ENCODE results near the gene TRAF3IP1.

TRAF3IP1 gene

GRCh38 chr2:238413368-238413767, 93.0 kb downstream of the TRAF3IP1 start:
- DNase-seq, result no peak

DNA sequence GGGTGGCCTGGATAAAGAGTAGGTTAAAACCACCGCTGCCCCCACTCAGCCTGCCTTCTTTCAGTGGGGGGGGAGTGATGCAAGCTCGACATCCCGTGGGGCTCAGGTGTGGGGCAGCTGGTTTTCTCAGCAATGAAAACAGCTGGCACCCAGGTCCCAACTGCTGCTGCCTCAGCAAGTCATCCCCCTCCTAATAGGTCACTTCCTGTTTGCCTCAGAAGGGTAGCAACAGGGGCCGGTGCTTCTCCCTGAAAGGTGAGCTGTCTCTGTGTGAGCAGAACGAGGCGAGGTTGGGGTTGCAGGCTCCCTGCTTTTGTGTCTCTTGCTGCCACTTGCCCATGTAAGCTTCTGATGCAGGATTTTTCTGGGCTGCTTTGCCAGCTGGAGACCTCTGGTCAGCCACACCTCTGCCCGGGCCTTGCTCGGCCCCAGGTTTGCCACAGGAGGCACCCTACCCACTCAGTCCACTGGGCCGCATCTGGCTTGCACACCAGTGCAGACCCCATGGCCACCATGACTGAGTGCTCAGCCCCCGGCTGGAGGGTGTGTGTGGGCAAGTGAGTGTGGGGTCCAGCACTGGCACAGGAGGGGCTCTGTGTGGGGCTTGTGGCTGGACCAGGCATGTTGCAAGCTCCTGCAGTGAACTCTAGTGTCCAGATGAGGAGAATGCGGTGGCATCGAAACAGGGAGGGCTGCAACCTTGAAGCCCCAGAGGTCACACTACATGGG, 94.9 kb downstream of the TRAF3IP1 start:
- no peak for DNase-seq

GRCh38 chr2:238415893-238416292, 95.6 kb downstream of the TRAF3IP1 start:
- no peak for DNase-seq

DNA sequence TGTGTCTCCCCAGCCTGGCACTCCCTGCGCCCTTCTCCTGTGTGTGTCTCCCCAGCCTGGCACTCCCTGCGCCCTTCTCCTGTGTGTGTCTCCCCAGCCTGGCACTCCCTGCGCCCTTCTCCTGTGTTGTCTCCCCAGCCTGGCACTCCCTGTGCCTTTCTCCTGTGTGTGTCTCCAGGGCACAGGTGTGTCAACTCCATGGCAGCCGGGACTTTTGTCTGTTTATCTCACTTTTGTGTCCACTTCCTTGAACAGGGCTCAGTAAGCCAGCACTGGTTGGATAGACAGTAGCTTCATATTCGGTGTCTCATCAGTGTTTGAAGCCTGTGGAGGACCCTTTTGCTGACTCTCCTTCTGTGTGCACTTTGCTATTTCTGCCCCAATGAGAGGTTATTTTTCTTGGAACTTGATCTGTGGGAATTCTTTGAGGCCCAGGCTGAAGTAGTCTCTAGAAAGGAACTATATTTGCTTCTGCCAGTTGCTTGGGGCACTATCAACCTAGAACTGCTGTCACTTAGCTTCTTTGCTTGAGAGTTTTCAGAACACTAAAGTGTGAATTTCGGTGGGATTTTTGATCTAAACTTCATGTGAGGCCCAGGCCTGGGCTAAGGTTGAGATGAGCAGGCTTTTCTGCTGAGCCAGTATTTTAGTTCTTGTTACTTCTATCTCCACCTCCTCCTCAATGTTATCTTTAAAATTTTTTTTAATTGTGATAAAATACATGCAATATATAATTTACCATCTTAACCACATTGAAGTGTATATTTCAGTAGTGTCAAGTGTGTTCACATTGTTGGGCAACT, 98.1 kb downstream of the TRAF3IP1 start:
- DNase-seq, result no peak

GRCh38 chr2:238418999-238419546, 98.8 kb downstream of the TRAF3IP1 start:
- DNase-seq, result no peak

GRCh38 chr2:238420442-238420841, 100.1 kb downstream of the TRAF3IP1 start:
- no peak for DNase-seq

- DNase-seq, result no peak
Observed at GRCh38 chr2:238420878-238421694, 100.8 kb downstream of the TRAF3IP1 start.

DNA sequence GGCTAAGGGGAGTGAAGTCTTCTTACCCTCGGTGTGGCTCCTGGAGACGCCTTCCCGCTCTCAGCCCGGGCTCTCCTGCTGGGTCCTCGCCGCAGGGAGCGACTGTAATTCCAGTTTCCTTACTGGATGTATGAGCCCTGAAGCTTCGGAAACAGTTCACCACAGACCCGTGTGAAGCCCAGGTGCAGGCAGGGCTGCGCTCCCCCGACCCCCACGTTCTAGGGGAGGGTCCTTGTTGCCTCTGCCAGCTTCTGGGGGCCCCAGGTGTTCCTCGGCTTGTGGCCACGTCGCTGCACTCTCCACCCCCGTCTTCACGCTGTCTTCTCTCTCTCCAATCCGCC, 101.3 kb downstream of the TRAF3IP1 start:
- DNase-seq, result no peak

- DNase-seq, result no peak
Observed at GRCh38 chr2:238422285-238422684, 102.0 kb downstream of the TRAF3IP1 start.

DNA sequence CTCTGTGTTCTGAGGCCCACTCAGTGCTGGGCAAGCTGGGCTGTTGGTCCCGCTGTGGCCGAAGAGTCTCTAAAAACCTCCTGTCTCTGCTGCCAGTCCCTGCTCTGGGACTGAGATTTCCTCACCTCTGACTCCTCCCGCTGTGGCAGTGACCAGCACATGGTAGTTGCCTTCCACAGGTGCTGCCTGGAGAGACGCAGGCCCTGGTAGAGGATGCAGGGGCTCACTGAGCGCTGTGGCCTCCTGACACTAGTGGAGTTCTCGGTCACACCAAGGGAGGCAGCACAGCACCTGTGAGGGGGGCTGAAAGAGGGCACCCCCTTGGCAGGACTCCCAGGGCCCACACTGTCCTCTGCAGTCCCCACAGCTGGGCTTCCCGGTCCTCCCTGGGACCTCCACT, 102.6 kb downstream of the TRAF3IP1 start:
- no peak for DNase-seq

GRCh38 chr2:238423561-238424312, 103.4 kb downstream of the TRAF3IP1 start:
- DNase-seq, result peak; percentile 28

GRCh38 chr2:238424313-238424700, 104.0 kb downstream of the TRAF3IP1 start:
- DNase-seq, result no peak

DNA sequence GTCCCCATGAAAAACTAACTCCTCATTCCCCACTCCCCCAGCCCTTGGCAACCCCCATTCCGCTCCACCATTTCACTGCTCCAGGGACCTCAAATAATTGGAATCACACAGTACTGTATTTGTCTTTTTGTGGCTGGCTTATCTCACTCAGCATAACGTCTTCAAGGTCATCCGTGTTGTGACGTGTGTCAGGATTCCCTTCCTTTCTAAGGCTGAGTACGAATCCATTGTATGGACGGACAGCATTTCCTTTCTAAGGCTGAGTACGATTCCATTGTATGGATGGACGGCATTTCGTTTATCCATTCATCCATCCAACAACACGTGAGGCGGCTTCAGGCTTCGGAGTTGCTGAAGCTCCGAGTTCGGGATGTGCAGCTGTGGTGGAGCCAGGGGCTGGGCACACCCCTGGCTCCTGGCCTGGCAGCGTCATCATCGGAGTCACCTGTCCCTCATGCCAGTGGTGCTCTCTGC, 105.2 kb downstream of the TRAF3IP1 start:
- no peak for DNase-seq

- peak; percentile 36 for DNase-seq
Observed at GRCh38 chr2:238425979-238426567, 105.8 kb downstream of the TRAF3IP1 start.

DNA sequence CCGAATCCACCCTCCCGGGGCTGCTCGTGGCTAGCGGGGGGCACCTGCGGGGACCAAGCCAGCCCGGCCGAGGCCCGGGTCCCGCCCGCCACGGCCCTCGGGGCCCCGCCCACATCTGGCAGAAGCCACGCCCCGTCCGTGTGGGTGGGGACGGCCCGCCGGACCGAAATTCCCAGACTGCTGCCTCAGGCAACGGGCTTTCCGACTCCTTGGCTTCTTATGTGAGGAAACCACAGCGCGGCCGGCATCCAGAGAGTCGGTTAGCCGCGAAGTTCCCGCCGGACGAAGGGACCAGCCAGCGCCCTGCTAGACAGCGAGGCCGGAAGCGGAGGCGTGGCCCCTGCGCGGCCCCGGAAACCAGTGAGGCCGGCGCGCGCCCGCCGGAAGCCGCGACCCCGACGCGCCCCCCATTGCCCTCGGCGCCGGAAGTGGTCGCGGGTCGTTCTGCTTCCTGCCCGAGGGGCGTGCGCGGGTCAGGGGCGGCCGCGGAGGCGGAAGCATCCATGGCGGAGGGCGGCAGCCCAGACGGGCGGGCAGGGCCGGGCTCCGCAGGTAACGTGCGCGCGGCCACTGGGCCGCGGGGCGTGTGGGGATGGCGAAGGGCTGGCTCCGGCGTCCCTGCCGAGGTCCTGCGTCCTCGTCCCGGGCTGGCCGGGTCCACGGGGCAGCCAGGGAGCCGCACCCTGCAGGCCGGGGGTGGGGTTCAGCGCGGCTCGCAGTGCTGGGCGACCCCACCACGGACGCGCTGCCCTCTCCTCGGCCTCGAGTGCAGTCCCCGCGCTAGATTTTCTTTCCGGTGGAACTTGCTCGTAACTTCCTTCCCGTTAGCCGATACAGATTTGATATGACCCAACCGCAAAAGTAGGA, 106.5 kb downstream of the TRAF3IP1 start, which contains the start of gene ASB1:
Gene ASB1, plus strand, starts transcription at position 360 of the 867 bp plus-strand sequence. Its CDS starts 144 bp downstream, at position 504.
- DNase-seq, result peak; percentile 87

DNA sequence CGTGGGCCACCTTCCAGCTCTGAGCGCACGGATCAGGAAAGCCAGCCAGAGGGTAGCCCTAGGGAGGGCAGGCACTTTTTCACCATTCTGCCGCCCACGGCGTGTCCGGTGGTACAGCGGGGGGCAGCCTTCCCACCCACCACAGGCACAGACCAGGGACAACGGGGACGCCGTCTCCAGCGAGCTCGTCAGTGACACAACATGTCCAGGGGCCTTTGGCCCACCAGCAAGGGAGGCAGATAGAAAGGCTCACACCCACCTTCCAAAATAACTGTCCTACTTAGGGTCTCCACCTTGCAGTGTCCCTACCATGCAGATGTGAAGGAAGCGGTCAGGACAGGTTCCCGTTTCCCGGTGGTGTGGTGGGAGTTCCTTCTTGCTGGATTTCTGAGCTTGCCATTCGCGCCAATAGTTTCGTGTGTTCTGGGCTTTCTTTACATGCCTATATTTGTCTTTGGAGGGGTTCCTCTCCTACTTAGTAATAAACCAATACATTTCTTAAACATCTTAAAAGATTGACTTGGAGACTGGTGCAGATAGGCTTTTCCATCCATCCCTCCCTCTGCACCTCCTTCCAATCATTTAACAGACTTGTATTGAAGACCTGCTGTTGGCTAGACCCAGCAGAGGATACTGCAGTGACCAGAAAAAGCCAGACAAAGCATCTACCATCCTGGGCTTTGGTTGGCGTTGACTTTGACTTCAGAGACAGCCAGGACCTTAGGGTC, 107.3 kb downstream of the TRAF3IP1 start:
- no peak for DNase-seq

- no peak for DNase-seq
Observed at GRCh38 chr2:238428866-238429265, 108.5 kb downstream of the TRAF3IP1 start.

GRCh38 chr2:238430781-238431180, 110.5 kb downstream of the TRAF3IP1 start:
- no peak for DNase-seq

DNA sequence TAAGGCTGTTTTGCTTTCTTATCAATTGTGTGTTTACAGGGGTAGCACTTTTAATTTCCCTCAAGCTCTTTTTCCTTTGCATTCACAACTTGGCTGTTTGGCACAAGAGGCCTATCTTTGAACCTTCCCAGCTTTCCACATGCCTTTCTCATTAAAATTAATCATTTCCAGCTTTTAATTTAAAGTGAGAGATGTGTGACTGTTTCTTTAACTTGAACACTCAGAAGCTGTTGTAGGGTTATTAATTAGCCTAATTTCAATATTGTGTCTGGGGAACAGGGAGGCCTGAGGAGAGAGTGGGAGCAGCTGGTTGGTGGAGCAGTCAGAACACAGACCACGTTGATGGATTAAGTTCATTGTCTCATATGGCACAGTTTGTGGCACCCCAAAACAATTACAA, 111.1 kb downstream of the TRAF3IP1 start:
- no peak for DNase-seq

DNA sequence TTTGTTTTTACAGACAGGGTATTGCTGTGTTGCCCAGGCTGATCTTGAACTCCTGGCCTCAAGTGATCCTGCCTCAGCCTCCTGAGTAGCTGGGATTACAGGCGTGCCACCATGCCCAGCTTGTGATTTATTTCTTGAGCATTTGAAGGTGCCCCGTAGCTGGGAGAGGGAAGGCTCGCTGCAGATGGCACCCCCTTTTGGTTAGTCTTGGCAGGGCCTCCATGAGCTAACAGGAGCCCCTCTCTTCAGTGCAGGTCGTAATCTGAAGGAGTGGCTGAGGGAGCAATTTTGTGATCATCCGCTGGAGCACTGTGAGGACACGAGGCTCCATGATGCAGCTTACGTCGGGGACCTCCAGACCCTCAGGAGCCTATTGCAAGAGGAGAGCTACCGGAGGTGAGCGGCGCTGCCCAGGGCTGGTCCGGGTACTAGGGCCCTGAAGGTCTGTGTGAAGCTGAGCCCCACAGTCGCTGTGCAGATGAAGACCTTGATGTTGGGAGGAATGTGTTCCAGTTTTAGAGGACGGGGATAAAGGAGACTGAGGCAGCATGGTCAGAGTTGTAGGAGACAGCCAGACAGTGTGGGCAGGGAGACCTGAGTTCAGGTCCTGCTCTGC, 113.1 kb downstream of the TRAF3IP1 start:
- DNase-seq, result no peak

All from HCEC 1CT (cell line).